ENCODE results near the gene THEM4.

Gene THEM4

GRCh38 chr1:151936653-151937052 lies 27.3 kb upstream of the THEM4 start:
- no peak for DNase-seq (ENCODE audit: extremely low spot score)
- no peak for TF ChIP-seq CTCF (IDR thresholded peaks at IDR 0.05; ENCODE audit: control extremely low read depth, extremely low read depth, low read depth, missing control alignments)
- CTCF ChIA-PET, result interaction anchor here (1.3 to 8.7 kb wide), 4 partner anchors 12 to 64 kb away, joined by 3 to 159 read pairs (median 5); no protein-coding TSS in a partner anchor
- POLR2A ChIA-PET, result no interaction called here

DNA sequence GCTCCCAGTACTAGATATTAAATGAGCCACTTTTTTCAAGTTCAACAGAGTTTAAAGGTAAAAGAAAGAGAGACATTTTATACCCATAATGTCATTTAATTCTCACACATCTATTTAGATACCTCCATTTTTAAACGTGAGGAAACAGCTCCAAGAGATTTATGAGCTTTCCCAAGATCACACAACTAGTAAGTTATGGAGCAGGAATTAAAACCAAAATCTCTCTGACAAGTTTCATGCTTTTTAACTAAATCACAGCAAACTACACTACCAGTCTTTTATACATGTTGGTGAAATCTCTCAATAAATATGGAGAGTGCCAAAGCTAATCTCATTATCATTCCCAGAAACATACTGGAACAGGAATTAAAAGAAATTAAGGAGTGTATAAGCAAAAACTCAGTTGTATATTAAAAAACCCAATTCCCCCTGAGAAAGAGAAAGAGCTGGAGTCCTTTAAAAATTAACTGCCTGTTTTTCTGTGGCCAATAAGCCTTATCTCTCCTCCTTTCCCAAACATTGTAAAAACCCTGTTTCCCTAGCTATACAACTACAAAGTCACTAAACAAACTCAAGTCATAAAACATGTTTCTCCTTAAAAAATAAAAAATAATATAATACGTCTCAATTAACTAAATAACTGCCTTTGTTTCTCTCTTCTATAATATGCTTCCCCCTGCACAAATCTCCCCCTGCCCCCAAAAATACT lies 26.7 kb upstream of the THEM4 start:
- no peak for DNase-seq (ENCODE audit: extremely low spot score)
- ChIA-PET POLR2A (no interaction called here), CTCF (interaction anchor here (1.0 to 8.7 kb wide), 6 partner anchors 11 to 76 kb away, joined by 3 to 159 read pairs (median 13); no protein-coding TSS in a partner anchor)
- TF ChIP-seq CTCF (IDR thresholded peaks at IDR 0.05; ENCODE audit: control extremely low read depth, extremely low read depth, low read depth, missing control alignments), result no peak

- POLR2A ChIA-PET, result no interaction called here
- CTCF ChIA-PET, result interaction anchor here (0.7 to 8.7 kb wide), 13 partner anchors 10 to 108 kb away, joined by 3 to 159 read pairs (median 5); no protein-coding TSS in a partner anchor
- DNase-seq (ENCODE audit: extremely low spot score), result no peak
- no peak for TF ChIP-seq CTCF (IDR thresholded peaks at IDR 0.05; ENCODE audit: control extremely low read depth, extremely low read depth, low read depth, missing control alignments)
These were observed 25.8 kb upstream of the THEM4 start for GRCh38 chr1:151935154-151935553.

GRCh38 chr1:151934048-151934493 lies 24.8 kb upstream of the THEM4 start:
- DNase-seq (ENCODE audit: extremely low spot score), result peak; percentile 42
- ChIA-PET POLR2A (interaction anchor here (0.6 kb wide), 1 partner anchor 22 kb away, joined by 7 read pairs; no protein-coding TSS in a partner anchor), CTCF (interaction anchor here (0.6 to 8.7 kb wide), 24 partner anchors 9 to 101 kb away, joined by 3 to 159 read pairs (median 5); partner anchors contain the start of gene S100A10)
- peak; percentile 61 for TF ChIP-seq CTCF (IDR thresholded peaks at IDR 0.05; ENCODE audit: control extremely low read depth, extremely low read depth, low read depth, missing control alignments)

DNA sequence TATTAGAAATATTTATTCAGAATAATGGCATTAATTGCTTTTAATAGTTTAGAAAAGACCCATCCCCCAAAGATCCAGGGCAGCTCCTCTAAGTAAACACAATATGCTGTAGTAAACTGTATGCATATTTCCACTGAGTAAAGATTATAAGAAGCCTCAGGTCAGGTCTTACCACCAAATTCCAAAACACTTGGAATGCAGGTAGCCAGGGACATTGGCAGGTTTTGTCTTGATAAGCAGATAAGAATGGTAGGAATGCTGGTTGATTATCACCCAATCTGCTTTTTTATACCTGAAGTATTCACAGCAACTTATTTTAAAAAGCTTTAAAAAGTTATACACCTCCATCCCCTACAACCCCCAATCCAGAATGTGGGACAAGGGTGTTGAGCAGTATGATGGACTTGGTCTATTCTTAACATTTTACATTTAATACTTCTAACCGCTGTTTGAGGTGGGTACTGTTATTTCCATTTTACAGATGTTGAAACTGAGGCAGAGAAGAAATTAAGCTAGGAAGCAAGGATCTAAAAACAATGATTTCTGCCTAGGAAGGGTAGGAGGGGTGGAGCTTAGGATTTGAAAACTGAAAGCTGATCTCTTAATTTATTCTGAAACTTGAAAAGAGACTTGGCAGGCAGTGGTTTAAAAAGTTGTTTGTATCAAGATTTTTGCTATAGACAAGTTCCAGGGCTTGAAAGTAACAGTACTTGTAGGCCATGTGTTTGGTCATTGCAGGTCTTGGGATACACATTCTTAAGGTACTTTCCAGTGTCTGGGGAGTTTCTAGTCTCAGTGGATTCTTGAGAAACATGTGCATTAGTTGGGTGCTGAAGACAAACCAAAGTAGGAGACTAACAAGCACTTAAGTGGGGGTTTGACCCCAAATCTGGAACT lies 15.6 kb upstream of the THEM4 start:
- CTCF ChIA-PET, result interaction anchor here (0.8 to 1.4 kb wide), 5 partner anchors 9 to 77 kb away, joined by 3 to 7 read pairs (median 3); no protein-coding TSS in a partner anchor
- no peak for TF ChIP-seq CTCF (IDR thresholded peaks at IDR 0.05; ENCODE audit: control extremely low read depth, extremely low read depth, low read depth, missing control alignments)

GRCh38 chr1:151923422-151923821 lies 14.1 kb upstream of the THEM4 start:
- no peak for DNase-seq (ENCODE audit: extremely low spot score)
- ChIA-PET POLR2A (no interaction called here), CTCF (interaction anchor here (1.0 to 5.4 kb wide), 5 partner anchors 10 to 537 kb away, joined by 3 to 25 read pairs (median 6); partner anchors contain the start of gene THEM4)
- no peak for TF ChIP-seq CTCF (IDR thresholded peaks at IDR 0.05; ENCODE audit: control extremely low read depth, extremely low read depth, low read depth, missing control alignments)

More for the DNA sequence above, 15.6 kb upstream of the THEM4 start:
- peak; percentile 30 for DNase-seq (ENCODE audit: extremely low spot score)
- POLR2A ChIA-PET, result no interaction called here

All from GM10248 (cell line).